ENCODE measurements around the gene TBX4.
A peak's percentile ranks its signal among the peaks of the same experiment; 100 is the strongest.

The TBX4 gene

GRCh38 chr17:61452301-61453290 is at the start of gene TBX4:
Gene TBX4, plus strand, starts transcription at chr17:61452422. Its CDS starts 4,069 bp downstream, at chr17:61456491.
- DNase-seq (ENCODE audit: low spot score) = no peak

DNA sequence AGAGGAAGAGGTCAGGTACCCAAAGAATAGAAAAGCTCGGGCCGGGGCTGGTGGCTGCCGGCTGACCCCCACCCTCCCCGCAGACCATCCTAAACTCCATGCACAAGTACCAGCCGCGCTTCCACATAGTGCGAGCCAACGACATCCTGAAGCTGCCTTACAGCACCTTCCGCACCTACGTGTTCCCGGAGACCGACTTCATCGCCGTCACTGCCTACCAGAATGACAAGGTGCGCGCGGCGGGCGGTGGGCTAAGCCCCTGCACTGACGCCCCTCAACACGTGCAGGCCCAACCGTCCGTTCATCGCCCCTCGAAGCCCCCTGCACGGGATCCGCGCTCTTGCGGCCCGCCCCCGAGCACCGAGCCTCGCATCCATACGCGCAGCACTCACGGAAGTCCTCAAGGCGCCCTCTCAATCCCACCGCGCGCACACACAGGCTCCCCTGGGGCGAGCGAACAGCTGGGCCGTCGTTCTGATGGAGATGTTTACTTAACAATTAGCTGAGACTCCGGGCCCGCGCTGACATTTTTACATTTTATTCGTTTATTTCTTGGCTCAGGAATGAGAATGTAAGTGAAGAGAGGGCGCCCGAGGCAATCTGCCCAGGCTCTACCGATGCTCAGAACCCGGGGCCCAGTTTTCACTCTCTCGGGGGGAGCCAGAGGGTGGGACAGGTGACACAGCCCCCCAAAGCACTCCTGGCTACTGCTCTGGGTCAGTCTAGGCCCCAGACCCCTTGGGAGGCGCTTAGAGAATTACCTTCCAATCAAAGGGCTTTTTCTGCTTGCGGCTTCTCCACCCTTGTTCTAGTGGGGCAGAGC is 49.0 kb upstream of the TBX4 start:
- no peak for DNase-seq (ENCODE audit: low spot score)

GRCh38 chr17:61403801-61404662 is 48.2 kb upstream of the TBX4 start:
- no peak for DNase-seq (ENCODE audit: low spot score)

DNA sequence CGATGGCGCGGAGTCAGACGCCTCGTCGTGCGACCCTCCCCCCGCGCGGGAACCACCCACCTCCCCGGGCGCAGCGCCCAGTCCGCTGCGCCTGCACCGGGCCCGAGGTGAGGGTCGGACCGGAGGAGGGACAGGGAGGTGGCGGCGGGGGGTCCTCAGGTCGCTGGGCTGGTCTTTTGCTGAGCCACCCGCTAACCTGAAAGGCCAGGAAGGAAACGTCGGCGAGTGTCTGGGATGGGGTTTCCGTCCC is 47.6 kb upstream of the TBX4 start:
- no peak for DNase-seq (ENCODE audit: low spot score)

GRCh38 chr17:61404913-61405685 is 47.1 kb upstream of the TBX4 start:
- no peak for DNase-seq (ENCODE audit: low spot score)

DNA sequence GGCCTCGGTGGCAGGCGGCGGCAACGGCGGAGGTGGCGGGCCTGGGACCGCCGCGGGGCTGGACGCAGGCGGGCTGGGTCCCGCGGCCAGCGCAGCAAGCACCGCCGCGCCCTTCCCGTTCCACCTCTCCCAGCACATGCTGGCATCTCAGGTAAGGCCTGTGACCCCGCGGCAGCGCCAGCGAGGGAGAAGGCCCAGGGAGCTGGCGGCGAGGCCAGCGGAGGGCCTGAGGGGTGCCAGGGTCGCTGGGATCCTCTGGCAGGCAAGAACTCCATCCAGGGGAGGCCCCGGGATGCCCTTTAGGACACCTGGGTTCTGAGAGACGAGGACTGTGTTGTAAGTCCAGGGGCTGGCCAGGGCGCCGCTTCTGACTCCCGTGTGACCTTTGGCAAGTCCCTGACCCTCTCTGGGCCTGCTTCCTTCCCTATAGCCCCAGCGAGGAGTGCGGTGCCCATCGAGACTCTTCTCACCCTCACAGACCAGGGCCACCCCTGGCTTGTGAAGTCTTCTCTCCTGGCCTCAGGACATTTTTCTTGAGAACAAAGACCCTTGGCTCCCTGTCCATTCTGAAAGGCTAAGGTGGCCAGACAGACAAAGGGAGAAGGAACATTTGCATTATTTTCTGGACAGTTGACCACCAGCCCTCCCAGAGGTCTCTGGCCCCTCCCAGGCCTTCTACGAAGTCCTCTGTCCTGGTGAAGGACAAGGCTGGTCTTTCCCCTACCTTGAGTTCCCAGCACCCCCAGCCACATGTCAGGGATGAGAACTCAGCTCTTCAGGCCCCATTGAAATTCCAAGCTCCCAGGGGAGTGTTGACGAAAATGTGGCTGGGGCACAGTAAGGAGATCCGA is 46.3 kb upstream of the TBX4 start:
- no peak for DNase-seq (ENCODE audit: low spot score)

DNA sequence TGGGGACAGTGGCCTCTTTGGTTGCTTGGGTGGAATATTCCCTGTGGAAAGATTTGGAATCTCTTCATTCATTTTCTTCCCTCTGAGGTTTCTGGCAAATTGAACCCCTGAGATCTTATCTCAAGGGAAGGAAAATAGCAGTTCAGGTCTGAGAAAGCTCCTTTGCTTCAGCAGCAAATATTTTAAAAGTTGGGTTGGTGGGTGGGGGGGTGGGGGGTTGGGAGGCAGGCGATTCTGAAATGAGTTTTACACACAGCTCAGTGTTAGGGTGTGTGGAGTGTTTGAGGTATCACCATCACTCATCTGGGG is 45.7 kb upstream of the TBX4 start:
- no peak for DNase-seq (ENCODE audit: low spot score)

DNA sequence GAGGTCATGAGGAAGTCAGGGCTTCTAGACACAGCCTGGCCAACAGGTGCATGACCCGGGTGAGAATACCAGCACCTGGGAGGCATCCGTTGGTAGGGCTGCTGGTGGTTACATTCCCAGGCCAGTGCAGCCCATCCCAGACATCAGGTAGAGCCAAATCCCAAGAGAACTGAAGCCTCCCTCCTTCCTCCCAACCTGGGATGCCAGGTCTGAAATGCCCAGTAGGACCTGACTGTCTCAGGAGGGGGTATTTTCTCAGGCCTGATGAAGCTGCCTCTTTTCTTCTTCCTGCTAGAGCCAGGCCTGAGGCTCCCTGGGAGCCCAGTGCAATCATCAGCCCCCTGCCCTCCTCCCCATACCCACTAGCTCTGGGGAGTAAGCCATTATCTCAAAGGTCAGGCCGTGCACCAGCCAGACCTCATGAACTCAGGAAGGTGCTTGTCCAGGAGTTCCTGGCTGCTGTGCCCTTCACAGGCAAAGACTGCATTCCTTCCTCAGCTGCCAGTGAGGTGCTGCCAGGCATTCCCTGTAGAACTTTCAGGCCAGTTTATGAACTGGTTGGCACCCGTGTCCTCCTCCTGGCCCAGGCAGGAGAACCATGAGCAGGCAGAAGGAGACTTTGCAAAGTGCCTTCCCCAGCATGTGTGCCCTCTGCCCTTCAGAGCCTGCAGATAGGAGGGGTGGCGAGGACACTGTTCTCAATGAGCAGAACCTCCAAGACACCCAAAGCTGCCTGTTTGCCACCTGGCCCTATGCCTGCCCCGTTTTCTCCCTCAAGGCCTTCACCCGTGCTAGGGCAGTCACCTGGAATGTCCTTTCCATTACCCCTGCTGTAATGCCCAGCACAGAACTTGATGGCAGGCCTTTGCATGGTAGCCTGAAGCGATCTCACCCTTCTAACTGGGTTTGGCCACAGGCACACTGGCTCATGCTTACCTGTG is 45.0 kb upstream of the TBX4 start:
- DNase-seq (ENCODE audit: low spot score) = no peak

DNA sequence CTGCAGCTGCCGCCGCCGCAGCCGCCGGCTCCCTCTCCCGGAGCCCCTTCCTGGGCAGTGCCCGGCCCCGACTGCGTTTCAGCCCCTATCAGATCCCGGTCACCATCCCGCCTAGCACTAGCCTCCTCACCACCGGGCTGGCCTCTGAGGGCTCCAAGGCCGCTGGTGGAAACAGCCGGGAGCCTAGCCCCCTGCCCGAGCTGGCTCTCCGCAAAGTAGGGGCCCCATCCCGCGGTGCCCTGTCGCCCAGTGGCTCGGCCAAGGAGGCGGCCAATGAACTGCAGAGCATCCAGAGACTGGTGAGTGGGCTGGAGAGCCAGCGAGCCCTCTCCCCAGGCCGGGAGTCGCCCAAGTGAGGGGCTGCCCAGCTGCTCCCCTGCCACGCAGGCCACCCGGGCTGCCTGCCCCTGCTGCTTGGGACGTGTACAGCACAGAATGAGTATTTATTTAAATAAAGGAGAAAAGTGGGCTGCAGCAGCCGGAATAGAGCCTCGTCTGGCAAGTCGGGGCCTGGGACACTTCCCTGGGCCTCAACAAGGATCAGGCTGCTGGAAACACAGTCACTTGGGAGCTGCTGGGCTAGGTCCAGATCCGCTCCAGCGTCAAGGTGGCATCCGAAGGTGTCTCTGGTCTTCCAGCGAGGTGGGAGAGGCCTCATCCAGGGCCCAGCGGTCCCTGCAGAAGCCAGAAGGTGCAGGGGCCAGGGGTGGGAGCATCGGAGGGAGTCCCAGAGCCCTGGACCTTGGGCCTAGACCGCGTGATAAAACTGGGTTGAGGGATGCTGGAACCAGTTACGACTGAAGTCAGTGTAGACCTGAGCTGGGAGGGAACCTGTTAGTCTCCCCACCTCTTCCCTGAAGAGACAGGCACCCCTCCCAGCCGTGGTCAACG is 43.8 kb upstream of the TBX4 start:
- peak; percentile 76 for DNase-seq (ENCODE audit: low spot score)

DNA sequence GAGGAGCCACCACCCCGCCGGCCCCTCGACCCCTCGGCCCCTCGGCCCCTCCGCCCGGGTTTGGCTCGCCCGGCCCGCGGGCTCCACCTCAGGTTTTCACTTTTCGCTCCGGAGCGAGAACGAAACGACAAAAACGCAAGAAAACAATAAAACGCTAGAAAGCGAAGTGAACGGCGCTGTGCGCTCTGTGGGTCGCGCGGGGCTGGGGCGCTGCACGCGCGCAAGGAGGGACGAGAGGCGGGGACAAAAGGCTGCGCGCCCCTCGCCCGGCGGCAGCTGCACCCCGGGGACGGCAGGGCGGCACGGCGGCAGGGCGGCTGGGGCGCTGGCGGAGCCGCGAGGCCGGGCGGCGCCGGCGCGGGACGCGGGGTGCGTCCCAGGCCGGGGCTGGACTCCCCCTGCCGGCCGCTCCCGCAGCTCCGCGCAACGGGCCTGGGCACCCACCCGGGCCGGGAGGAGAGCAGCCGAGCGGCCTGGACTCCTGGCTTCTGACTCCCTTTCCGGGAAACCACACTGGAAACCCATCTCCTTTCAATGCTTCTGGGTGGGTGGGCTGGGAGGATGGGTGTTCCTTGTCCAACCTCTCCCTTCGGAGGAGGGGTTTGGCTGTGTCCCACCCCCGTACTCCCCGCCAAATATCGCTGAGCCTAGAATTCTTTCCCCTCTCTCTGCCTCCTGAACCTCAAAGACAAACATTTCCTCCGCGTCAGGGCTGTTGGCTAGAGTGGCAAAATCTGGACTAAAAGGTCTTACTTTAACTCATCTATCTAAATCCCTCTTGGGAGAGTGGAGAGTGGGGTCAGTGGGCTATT is 42.7 kb upstream of the TBX4 start:
- peak; percentile 100 for DNase-seq (ENCODE audit: low spot score)

- DNase-seq (ENCODE audit: low spot score) = peak; percentile 89
These were observed 41.8 kb upstream of the TBX4 start for GRCh38 chr17:61410141-61411010.

DNA sequence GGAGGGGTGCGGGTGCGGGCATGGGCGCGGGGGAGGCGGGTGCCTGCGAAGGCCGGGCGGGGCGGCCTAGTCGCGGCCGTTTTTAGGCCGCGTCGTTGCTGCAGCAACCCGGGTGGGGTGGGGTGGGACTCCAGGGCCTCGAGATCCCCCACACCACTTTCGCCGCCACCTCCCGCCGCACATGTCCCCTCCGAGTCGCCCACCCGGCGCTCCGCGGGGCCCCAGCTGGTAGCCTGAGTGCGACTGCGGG is 41.3 kb upstream of the TBX4 start:
- no peak for DNase-seq (ENCODE audit: low spot score)

DNA sequence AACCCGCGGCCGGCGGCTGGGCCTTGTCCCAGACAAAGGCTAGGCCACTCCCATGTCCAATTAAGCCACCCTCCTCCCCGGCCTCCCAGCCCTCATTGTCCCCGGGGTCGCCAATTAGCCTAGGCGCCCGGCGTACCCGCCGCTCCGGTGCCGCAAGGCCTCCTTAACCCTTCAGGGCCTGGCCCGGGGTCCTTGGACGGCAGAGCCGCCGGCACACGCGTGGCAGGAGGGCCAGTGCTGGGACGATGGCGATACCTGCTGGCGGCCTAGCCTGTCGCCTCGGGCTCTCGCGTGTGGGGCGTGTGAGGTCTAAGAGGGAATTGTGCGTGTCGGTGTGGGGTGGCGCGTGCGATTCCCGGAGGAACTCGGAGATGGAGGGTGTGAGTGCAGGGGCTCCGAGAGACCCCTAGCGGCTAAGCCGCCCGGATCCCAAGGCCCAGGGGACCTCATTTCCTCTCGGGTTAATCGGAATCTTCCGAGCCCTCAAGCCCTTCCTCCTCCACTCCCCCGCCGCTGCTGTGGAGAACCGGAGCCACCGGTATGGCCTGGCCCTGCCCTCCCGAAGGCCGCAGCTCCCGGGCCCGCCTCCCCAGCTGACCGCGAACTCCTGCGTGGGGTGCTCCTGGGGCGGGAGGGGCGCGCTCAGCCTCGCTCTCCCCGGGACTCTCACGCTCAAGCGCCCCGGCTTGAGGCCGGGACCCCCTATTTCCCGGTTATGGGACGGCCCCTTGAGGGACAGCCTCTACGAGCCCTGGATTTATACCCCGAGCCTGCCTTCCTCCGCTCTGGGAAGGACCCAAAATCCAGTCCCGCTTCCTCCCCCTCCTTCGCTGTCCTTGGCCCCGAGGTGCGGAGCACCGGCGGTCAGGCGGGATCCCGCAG is 40.7 kb upstream of the TBX4 start:
- DNase-seq (ENCODE audit: low spot score) = peak; percentile 98

DNA sequence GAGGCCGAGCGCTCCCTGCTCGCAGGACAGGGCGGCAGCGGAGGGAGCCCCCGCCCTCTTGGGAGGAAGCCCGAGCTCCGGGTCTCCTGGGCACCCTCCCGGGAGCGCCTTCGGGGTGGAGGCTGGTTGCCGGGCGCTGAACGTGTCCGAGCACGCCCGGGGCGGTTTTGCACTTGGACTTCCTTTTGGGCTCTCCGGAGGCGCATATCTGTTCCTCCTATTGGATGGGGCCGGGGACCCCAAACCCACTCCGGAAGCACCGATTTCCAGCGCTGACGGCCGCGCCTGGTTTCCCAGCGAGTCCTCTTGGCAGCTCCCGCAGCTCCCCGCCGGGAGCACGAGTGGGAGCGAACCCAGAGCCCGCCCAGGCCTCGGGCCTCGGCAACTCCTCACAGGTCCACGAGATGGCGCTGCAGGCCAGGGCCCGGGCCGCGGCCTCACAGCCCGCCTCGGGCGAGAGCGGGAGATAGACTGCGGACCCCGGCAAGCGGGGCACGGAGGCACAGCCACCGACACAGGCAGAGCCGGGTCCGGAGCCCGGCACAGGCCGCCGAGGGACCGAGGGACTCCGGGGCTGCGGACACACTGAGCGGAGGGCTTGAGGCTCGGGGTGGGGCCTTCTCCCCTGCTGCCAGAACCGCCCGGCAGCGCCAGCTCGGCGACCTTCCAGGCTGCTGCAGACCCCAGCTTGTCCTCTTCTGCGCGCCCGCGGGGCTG is 39.9 kb upstream of the TBX4 start:
- DNase-seq (ENCODE audit: low spot score) = peak; percentile 100
